Chondrocyte (in vitro differentiated cells): ENCODE data around the gene SSUH2. TPM values are rescaled to one million over a fixed set of nuclear protein-coding genes. Genes with fewer than 3 reads are reported as not detected.

Experiments used
- DNase-seq: peaks from one replicate; pipeline ENCODE4 v3.0.0; 2021; ENCODE audit warnings: mixed read lengths, low spot score
- H3K27ac Mint-ChIP-seq: one replicate; pipeline ENCODE4 v1.8.0; 2021; ENCODE audit warnings: mild to moderate bottlenecking, moderate library complexity, mixed read lengths; ENCODE audit not compliant: unreplicated experiment
- H3K27me3 Mint-ChIP-seq: 2 replicates; pipeline ENCODE4 v1.8.0; 2021; ENCODE audit warnings: low read depth, mixed read lengths
- H3K36me3 Mint-ChIP-seq: 2 replicates; pipeline ENCODE4 v1.8.0; 2021; ENCODE audit warnings: low read depth, mixed read lengths
- H3K4me1 Mint-ChIP-seq: 2 replicates; pipeline ENCODE4 v1.8.0; 2021; ENCODE audit warnings: low read depth, mild to moderate bottlenecking, mixed read lengths
- H3K4me3 Mint-ChIP-seq: one replicate; pipeline ENCODE4 v1.8.0; 2021; ENCODE audit warnings: mild to moderate bottlenecking, moderate library complexity, mixed read lengths; ENCODE audit not compliant: unreplicated experiment
- H3K9me3 Mint-ChIP-seq: 2 replicates; pipeline ENCODE4 v1.8.0; 2021; ENCODE audit warnings: low read depth, mixed read lengths
- CTCF ChIP-seq: fragments of 200-600 bp; sonication (generic); IDR thresholded peaks from 2 replicates; pipeline ENCODE4 v1.5.0; 2021; ENCODE audit warnings: antibody characterized with exemption, mild to moderate bottlenecking, moderate library complexity
- total RNA-seq: library from RNA; stranded (reverse); gene quantifications from 3 replicates; pipeline ENCODE4 v1.2.1, GENCODE V29; 2021

Gene SSUH2
- total RNA-seq, 1 donor from 2014 or later: not detected

- Mint-ChIP-seq H3K9me3 (no peaks in the 10 kb centered on the region), H3K27ac (peak overlapping the region; percentile 43), H3K36me3 (peaks cover 7% of the 10 kb centered on the region), H3K4me3 (no peak overlapping the region), H3K4me1 (peaks cover 59% of the 10 kb centered on the region), H3K27me3 (no peaks in the 10 kb centered on the region)
- TF ChIP-seq CTCF: no peak
- no peak for DNase-seq
These were observed 64.7 kb downstream of the SSUH2 start for GRCh38 chr3:8579943-8580342.

GRCh38 chr3:8579096-8579495, 65.5 kb downstream of the SSUH2 start:
- H3K27me3 Mint-ChIP-seq: no peaks in the 10 kb centered on the region
- no peaks in the 10 kb centered on the region for H3K9me3 Mint-ChIP-seq
- H3K36me3 Mint-ChIP-seq: peaks cover 12% of the 10 kb centered on the region
- no peak overlapping the region for H3K4me3 Mint-ChIP-seq
- no peak for DNase-seq
- peaks cover 68% of the 10 kb centered on the region for H3K4me1 Mint-ChIP-seq
- peak overlapping the region; percentile 8 for H3K27ac Mint-ChIP-seq
- TF ChIP-seq CTCF: no peak

- Mint-ChIP-seq H3K27me3 (no peaks in the 10 kb centered on the region), H3K27ac (peak overlapping the region; percentile 91), H3K4me3 (no peak overlapping the region), H3K36me3 (peaks cover 18% of the 10 kb centered on the region), H3K9me3 (no peaks in the 10 kb centered on the region), H3K4me1 (peaks cover 76% of the 10 kb centered on the region)
- DNase-seq: no peak
- no peak for TF ChIP-seq CTCF
These were observed 66.3 kb downstream of the SSUH2 start for GRCh38 chr3:8578282-8578681.

GRCh38 chr3:8576841-8577571, 67.6 kb downstream of the SSUH2 start:
- Mint-ChIP-seq H3K4me1 (peaks cover 84% of the 10 kb centered on the region), H3K4me3 (no peak overlapping the region), H3K9me3 (no peaks in the 10 kb centered on the region), H3K27ac (peak overlapping the region; percentile 91), H3K27me3 (no peaks in the 10 kb centered on the region), H3K36me3 (peaks cover 26% of the 10 kb centered on the region)
- no peak for DNase-seq
- no peak for TF ChIP-seq CTCF

- Mint-ChIP-seq H3K4me3 (no peak overlapping the region), H3K27me3 (no peaks in the 10 kb centered on the region), H3K9me3 (no peaks in the 10 kb centered on the region), H3K27ac (peak overlapping the region; percentile 91), H3K36me3 (peaks cover 27% of the 10 kb centered on the region), H3K4me1 (peaks cover 85% of the 10 kb centered on the region)
- TF ChIP-seq CTCF: no peak
- DNase-seq: no peak
These were observed 68.2 kb downstream of the SSUH2 start for GRCh38 chr3:8576436-8576835.
